ENCODE measurements around the gene ZPBP2. TPM values are rescaled to one million over a fixed set of nuclear protein-coding genes. Genes with fewer than 3 reads are reported as not detected.

Gene ZPBP2
- total and polyA plus RNA-seq, 9 of the 15 experiments (the other 6 are each of a cell fraction or from before 2014, with no cell fraction given): not detected

- no peak for TF ChIP-seq ZNF239 (CRISPR knock-in tag; IDR thresholded peaks at IDR 0.05)
- TF ChIP-seq ERF (CRISPR knock-in tag; IDR thresholded peaks at IDR 0.05): no peak
- TF ChIP-seq SMARCC2 (IDR thresholded peaks at IDR 0.05; ENCODE audit: low read depth): no peak
- no peak for TF ChIP-seq ZNF561 (CRISPR knock-in tag; conservative IDR thresholded peaks at IDR 0.05)
- TF ChIP-seq, protein P1, sequence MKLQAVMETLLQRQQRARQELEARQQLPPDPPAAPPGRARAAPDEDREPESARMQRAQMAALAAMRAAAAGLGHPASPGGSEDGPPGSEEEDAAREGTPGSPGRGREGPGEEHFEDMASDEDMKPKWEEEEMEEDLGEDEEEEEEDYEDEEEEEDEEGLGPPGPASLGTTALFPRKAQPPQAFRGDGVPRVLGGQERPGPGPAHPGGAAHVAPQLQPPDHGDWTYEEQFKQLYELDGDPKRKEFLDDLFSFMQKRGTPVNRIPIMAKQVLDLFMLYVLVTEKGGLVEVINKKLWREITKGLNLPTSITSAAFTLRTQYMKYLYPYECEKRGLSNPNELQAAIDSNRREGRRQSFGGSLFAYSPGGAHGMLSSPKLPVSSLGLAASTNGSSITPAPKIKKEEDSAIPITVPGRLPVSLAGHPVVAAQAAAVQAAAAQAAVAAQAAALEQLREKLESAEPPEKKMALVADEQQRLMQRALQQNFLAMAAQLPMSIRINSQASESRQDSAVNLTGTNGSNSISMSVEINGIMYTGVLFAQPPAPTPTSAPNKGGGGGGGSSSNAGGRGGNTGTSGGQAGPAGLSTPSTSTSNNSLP (IDR thresholded peaks at IDR 0.05; ENCODE audit: borderline replicate concordance, low read depth, low read length): no peak
- no peak for TF ChIP-seq SRSF9 (IDR thresholded peaks at IDR 0.05; ENCODE audit: borderline replicate concordance, low read depth, low read length)
- no peak for TF ChIP-seq EP300 (IDR thresholded peaks at IDR 0.05; ENCODE audit: low read length)
- TF ChIP-seq HNRNPL (IDR thresholded peaks at IDR 0.05; ENCODE audit: low read depth, low read length): no peak
- TF ChIP-seq, protein P2, sequence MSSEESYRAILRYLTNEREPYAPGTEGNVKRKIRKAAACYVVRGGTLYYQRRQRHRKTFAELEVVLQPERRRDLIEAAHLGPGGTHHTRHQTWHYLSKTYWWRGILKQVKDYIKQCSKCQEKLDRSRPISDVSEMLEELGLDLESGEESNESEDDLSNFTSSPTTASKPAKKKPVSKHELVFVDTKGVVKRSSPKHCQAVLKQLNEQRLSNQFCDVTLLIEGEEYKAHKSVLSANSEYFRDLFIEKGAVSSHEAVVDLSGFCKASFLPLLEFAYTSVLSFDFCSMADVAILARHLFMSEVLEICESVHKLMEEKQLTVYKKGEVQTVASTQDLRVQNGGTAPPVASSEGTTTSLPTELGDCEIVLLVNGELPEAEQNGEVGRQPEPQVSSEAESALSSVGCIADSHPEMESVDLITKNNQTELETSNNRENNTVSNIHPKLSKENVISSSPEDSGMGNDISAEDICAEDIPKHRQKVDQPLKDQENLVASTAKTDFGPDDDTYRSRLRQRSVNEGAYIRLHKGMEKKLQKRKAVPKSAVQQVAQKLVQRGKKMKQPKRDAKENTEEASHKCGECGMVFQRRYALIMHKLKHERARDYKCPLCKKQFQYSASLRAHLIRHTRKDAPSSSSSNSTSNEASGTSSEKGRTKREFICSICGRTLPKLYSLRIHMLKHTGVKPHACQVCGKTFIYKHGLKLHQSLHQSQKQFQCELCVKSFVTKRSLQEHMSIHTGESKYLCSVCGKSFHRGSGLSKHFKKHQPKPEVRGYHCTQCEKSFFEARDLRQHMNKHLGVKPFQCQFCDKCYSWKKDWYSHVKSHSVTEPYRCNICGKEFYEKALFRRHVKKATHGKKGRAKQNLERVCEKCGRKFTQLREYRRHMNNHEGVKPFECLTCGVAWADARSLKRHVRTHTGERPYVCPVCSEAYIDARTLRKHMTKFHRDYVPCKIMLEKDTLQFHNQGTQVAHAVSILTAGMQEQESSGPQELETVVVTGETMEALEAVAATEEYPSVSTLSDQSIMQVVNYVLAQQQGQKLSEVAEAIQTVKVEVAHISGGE (CRISPR knock-in tag; IDR thresholded peaks at IDR 0.05): no peak
These were observed 546 bp downstream of the ZPBP2 start (continued) for GRCh38 chr17:39868554-39868942.

All from K562 (cell line).